Osteoblast (primary cell): ENCODE results near the gene LSP1. TPM values are rescaled to one million over a fixed set of nuclear protein-coding genes. Genes with fewer than 3 reads are reported as not detected.
"Not testable (repeated sequence)": the region's sequence is repeated elsewhere in the genome, so short reads cannot be mapped to it uniquely, and the experiment has no call there.

Source experiments
- DNase-seq: peaks from one replicate; pipeline ENCODE4 v3.0.0; 2011; ENCODE audit warnings: low spot score, mixed read lengths; ENCODE audit not compliant: insufficient read length; ENCODE audit errors: missing footprints
- H2AFZ ChIP-seq: 2 replicates; pipeline ENCODE4 v1.6.0; 2011; ENCODE audit warnings: mild to moderate bottlenecking, low read length
- H3K27ac ChIP-seq: 2 replicates; pipeline ENCODE4 v1.5.1; 2011; ENCODE audit warnings: mild to moderate bottlenecking, low read depth, low read length, moderate library complexity
- H3K27me3 ChIP-seq: 2 replicates; pipeline ENCODE4 v1.6.0; 2012; ENCODE audit warnings: mild to moderate bottlenecking, control low read depth, inconsistent platforms, low read length, moderate library complexity; ENCODE audit not compliant: insufficient read depth
- H3K36me3 ChIP-seq: 2 replicates; pipeline ENCODE4 v1.5.1; 2011; ENCODE audit warnings: mild to moderate bottlenecking, low read length, control low read depth, moderate library complexity; ENCODE audit not compliant: insufficient read depth
- H3K4me1 ChIP-seq: 2 replicates; pipeline ENCODE4 v1.5.1; 2011; ENCODE audit warnings: mild to moderate bottlenecking, low read length, control low read depth, moderate library complexity; ENCODE audit not compliant: insufficient read depth
- H3K4me2 ChIP-seq: 2 replicates; pipeline ENCODE4 v1.6.0; 2011; ENCODE audit warnings: mild to moderate bottlenecking, low read length; ENCODE audit not compliant: insufficient read depth
- H3K4me3 ChIP-seq: fragments of 200-600 bp; sonication (generic); 3 replicates; pipeline ENCODE4 v1.5.1; 2012; ENCODE audit warnings: mild to moderate bottlenecking, low read length, inconsistent platforms; ENCODE audit not compliant: insufficient read depth
- H3K79me2 ChIP-seq: 2 replicates; pipeline ENCODE4 v1.6.0; 2012; ENCODE audit warnings: mild to moderate bottlenecking, low read length, control low read depth, inconsistent platforms; ENCODE audit not compliant: insufficient read depth
- H3K9me3 ChIP-seq: 2 replicates; pipeline ENCODE4 v1.5.1; 2011; ENCODE audit warnings: low read depth, low read length, control low read depth
- H4K20me1 ChIP-seq: 2 replicates; pipeline ENCODE4 v1.6.0; 2012; ENCODE audit warnings: mild to moderate bottlenecking, low read length, control low read depth; ENCODE audit not compliant: insufficient read depth
- CTCF ChIP-seq: IDR thresholded peaks from 2 replicates; pipeline ENCODE4 v1.5.1; 2011; ENCODE audit warnings: mild to moderate bottlenecking, low read depth, low read length, moderate library complexity; ENCODE audit errors: extremely low read depth
- total RNA-seq: library from RNA; depleted of rRNA; stranded (reverse); fragments of >200 nt; gene quantifications from 2 replicates; pipeline ENCODE4 v1.2.3, GENCODE V29; 2012

LSP1 gene
- total RNA-seq, 1 donor, result 54.6 TPM

GRCh38 chr11:1884303-1884700 lies 31.4 kb downstream of the LSP1 start:
- TF ChIP-seq CTCF, result no peak
- H3K27ac ChIP-seq, result no peak overlapping the region
- H3K4me1 ChIP-seq, result peaks cover 12% of the 10 kb centered on the region
- no peaks in the 10 kb centered on the region for H3K9me3 ChIP-seq
- H3K4me2 ChIP-seq, result no peak overlapping the region
- no peak overlapping the region for H2AFZ ChIP-seq
- H4K20me1 ChIP-seq, result no peaks in the 10 kb centered on the region
- H3K79me2 ChIP-seq, result no peaks in the 10 kb centered on the region
- H3K27me3 ChIP-seq, result no peaks in the 10 kb centered on the region
- H3K4me3 ChIP-seq, result no peak overlapping the region
- peak; percentile 38 for DNase-seq
- H3K36me3 ChIP-seq, result peaks cover 12% of the 10 kb centered on the region

GRCh38 chr11:1886551-1886950 lies 33.7 kb downstream of the LSP1 start:
- H3K4me3 ChIP-seq, H3K27me3 ChIP-seq, DNase-seq, H2AFZ ChIP-seq, H3K4me2 ChIP-seq, H3K27ac ChIP-seq, H4K20me1 ChIP-seq, H3K4me1 ChIP-seq, H3K79me2 ChIP-seq, H3K9me3 ChIP-seq: not testable (repeated sequence)
- H3K36me3 ChIP-seq, result peaks cover 12% of the 10 kb centered on the region

- Histone ChIP-seq H3K27ac (no peak overlapping the region), H3K4me2 (no peak overlapping the region), H3K79me2 (no peaks in the 10 kb centered on the region), H2AFZ (no peak overlapping the region), H3K4me3 (no peak overlapping the region), H3K27me3 (no peaks in the 10 kb centered on the region), H3K9me3 (no peaks in the 10 kb centered on the region), H3K4me1 (no peaks in the 10 kb centered on the region), H4K20me1 (no peaks in the 10 kb centered on the region), H3K36me3 (peaks cover 12% of the 10 kb centered on the region)
- peak; percentile 76 for DNase-seq
- no peak for TF ChIP-seq CTCF
These were observed 34.8 kb downstream of the LSP1 start for GRCh38 chr11:1887451-1888346.

GRCh38 chr11:1888347-1888753 lies 35.5 kb downstream of the LSP1 start:
- no peak for TF ChIP-seq CTCF
- Histone ChIP-seq H3K4me1 (no peaks in the 10 kb centered on the region), H3K9me3 (no peaks in the 10 kb centered on the region), H3K79me2 (no peaks in the 10 kb centered on the region), H3K27me3 (no peaks in the 10 kb centered on the region), H3K36me3 (peaks cover 12% of the 10 kb centered on the region), H4K20me1 (no peaks in the 10 kb centered on the region), H3K4me3 (no peak overlapping the region), H3K27ac (no peak overlapping the region), H2AFZ (no peak overlapping the region), H3K4me2 (no peak overlapping the region)
- DNase-seq, result peak; percentile 72
